HCT116 (cell line): ENCODE data around the gene ILF2. TPM values are rescaled to one million over a fixed set of nuclear protein-coding genes. Genes with fewer than 3 reads are reported as not detected.

Experiments used
- ATAC-seq: fragments of 200-7000 bp; cut with Tn5 transposase; 2 replicates; pipeline ENCODE4 v1.9.1; 2020; ENCODE audit warnings: mild to moderate bottlenecking, moderate library complexity
- BruUV-seq: library from RNA; stranded (reverse); fragments of 400-500 nt; replicated peaks from 2 replicates; lab custom pipeline; 2021; lab: Mats Ljungman, UMichigan
- CTCF ChIA-PET: fragments of 300-600 bp; sonication (Branson Sonifier 250); formaldehyde crosslinking; loops from one replicate; lab custom pipeline; 2021; ENCODE audit warnings: antibody characterized with exemption; lab: Charles Lee
- POLR2A ChIA-PET: fragments of 300-600, 350-600 bp; sonication (Branson Sonifier 250); formaldehyde crosslinking; loops from one replicate; lab custom pipeline; 2021; ENCODE audit warnings: antibody characterized with exemption; lab: Charles Lee
- RAD21 ChIA-PET, 2 experiments: fragments of 300-600 bp; sonication (Branson Sonifier 250); formaldehyde crosslinking; loops; one replicate each; lab custom pipeline; 2023; ENCODE audit warnings: low total read pairs in 2 of 2; ENCODE audit not compliant: uncharacterized antibody in 2 of 2, unreplicated experiment in 2 of 2, low non-redundant PET in 1 of 2; lab: Charles Lee
- DNase-seq: peaks from one replicate; pipeline ENCODE4 v3.0.0-alpha.2; 2010; ENCODE audit warnings: low read depth, low spot score
- H2AFZ ChIP-seq: fragments of 200-600 bp; shearing (Covaris generic), sonication (generic); 2 replicates; pipeline ENCODE4 v1.6.1; 2017; ENCODE audit warnings: low read depth, mixed run types, mixed read lengths, antibody characterized with exemption, low read length; ENCODE audit not compliant: poor library complexity, severe bottlenecking
- H3K27ac ChIP-seq: 2 replicates; pipeline ENCODE4 v1.5.1; 2012; ENCODE audit warnings: low read depth, low read length
- H3K27me3 ChIP-seq: fragments of 200-600 bp; sonication (generic); 2 replicates; pipeline ENCODE4 v1.6.1; 2016; ENCODE audit warnings: mixed run types, low read length, mixed read lengths; ENCODE audit not compliant: insufficient read depth
- H3K36me3 ChIP-seq, 2 experiments: fragments of 200-500 bp in 1 of 2; fragments of 200-600 bp in 1 of 2; sonication (Bioruptor generic) in 1 of 2; sonication (generic) in 1 of 2; 2 replicates each; pipeline versions ENCODE4 v1.5.1 to v1.6.1; 2014 to 2016; ENCODE audit warnings: low read length in 2 of 2, inconsistent platforms in 1 of 2, mixed read lengths in 1 of 2, mixed run types in 1 of 2; ENCODE audit not compliant: insufficient read depth in 2 of 2, control insufficient read depth in 1 of 2
- H3K4me1 ChIP-seq, 2 experiments: fragments of 200-600 bp in 1 of 2; sonication (generic) in 1 of 2; 2 replicates each; pipeline versions ENCODE4 v1.5.1 to v1.6.1; 2012 to 2017; ENCODE audit warnings: low read length in 2 of 2, inconsistent platforms in 1 of 2, mild to moderate bottlenecking in 1 of 2, mixed read lengths in 1 of 2, mixed run types in 1 of 2, moderate library complexity in 1 of 2; ENCODE audit not compliant: insufficient read depth in 2 of 2, control insufficient read depth in 1 of 2
- H3K4me2 ChIP-seq: fragments of 200-600 bp; sonication (generic); 2 replicates; pipeline ENCODE4 v1.6.1; 2017; ENCODE audit warnings: mixed run types, low read length, mixed read lengths
- H3K4me3 ChIP-seq, 2 experiments: fragments of 200-600 bp in 1 of 2; sonication (generic) in 1 of 2; replicated peaks in 1 of 2; 2 replicates each; pipeline ENCODE4 v1.5.1; 2011 to 2016; ENCODE audit warnings: low read length in 2 of 2, control low read depth in 1 of 2, low read depth in 1 of 2, mild to moderate bottlenecking in 1 of 2, mixed read lengths in 1 of 2, mixed run types in 1 of 2
- H3K79me2 ChIP-seq: fragments of 200-600 bp; sonication (generic); 2 replicates; pipeline ENCODE4 v1.6.1; 2017; ENCODE audit warnings: mild to moderate bottlenecking, mixed run types, low read length, moderate library complexity, mixed read lengths; ENCODE audit not compliant: insufficient read depth
- H3K9ac ChIP-seq: fragments of 200-600 bp; sonication (generic); 2 replicates; pipeline ENCODE4 v1.6.1; 2016; ENCODE audit warnings: low read length, mixed read lengths
- H3K9me2 ChIP-seq: fragments of 200-600 bp; sonication (generic), shearing (Covaris generic); 2 replicates; pipeline ENCODE4 v1.6.1; 2017; ENCODE audit warnings: mixed run types, mild to moderate bottlenecking, moderate library complexity; ENCODE audit not compliant: insufficient read depth
- H3K9me3 ChIP-seq, 2 experiments: fragments of 200-500 bp in 1 of 2; fragments of 200-600 bp in 1 of 2; sonication (Bioruptor generic) in 1 of 2; sonication (generic) in 1 of 2; 2 replicates each; pipeline ENCODE4 v1.6.1; 2014 to 2017; ENCODE audit warnings: low read length in 2 of 2, mixed read lengths in 2 of 2, inconsistent platforms in 1 of 2, low read depth in 1 of 2, mild to moderate bottlenecking in 1 of 2, mixed run types in 1 of 2, moderate library complexity in 1 of 2; ENCODE audit not compliant: control insufficient read depth in 1 of 2, insufficient read depth in 1 of 2
- H4K20me1 ChIP-seq: fragments of 200-600 bp; sonication (generic), shearing (Covaris generic); 2 replicates; pipeline ENCODE4 v1.6.1; 2017; ENCODE audit warnings: mixed run types, mild to moderate bottlenecking, moderate library complexity; ENCODE audit not compliant: insufficient read depth
- ATF3 ChIP-seq: IDR thresholded peaks from 2 replicates; pipeline ENCODE4 v1.6.1; 2012
- ELF1 ChIP-seq: IDR thresholded peaks from 2 replicates; pipeline ENCODE4 v1.6.1; 2012; ENCODE audit warnings: low read depth, borderline replicate concordance
- EZH2phosphoT487 ChIP-seq: fragments of 200-600 bp; IDR thresholded peaks from 2 replicates; pipeline ENCODE4 v1.6.1; 2018; ENCODE audit warnings: antibody characterized with exemption, borderline replicate concordance
- FOSL1 ChIP-seq: IDR thresholded peaks from 2 replicates; pipeline ENCODE4 v1.6.1; 2012; ENCODE audit warnings: low read depth
- JUND ChIP-seq: IDR thresholded peaks from 2 replicates; pipeline ENCODE4 v1.6.1; 2012
- POLR2A ChIP-seq: IDR thresholded peaks from 2 replicates; pipeline ENCODE4 v1.7.0; 2011; ENCODE audit warnings: borderline replicate concordance; ENCODE audit not compliant: insufficient read depth, insufficient read length; ENCODE audit errors: extremely low read depth
- POLR2AphosphoS5 ChIP-seq: IDR thresholded peaks from 2 replicates; pipeline ENCODE4 v1.6.1; 2011; ENCODE audit warnings: mild to moderate bottlenecking, low read depth, low read length, moderate library complexity
- SIN3A ChIP-seq: IDR thresholded peaks from 2 replicates; pipeline ENCODE4 v1.6.1; 2012; ENCODE audit warnings: low read depth
- SRF ChIP-seq: IDR thresholded peaks from 2 replicates; pipeline ENCODE4 v1.6.1; 2012; ENCODE audit warnings: low read depth
- TCF7L2 ChIP-seq: IDR thresholded peaks from 2 replicates; pipeline ENCODE4 v1.7.0; 2011; ENCODE audit warnings: borderline replicate concordance, inconsistent platforms; ENCODE audit not compliant: insufficient read depth, insufficient read length; ENCODE audit errors: extremely low read depth
- YY1 ChIP-seq: IDR thresholded peaks from 2 replicates; pipeline ENCODE4 v1.6.1; 2011; ENCODE audit warnings: low read length, low read depth, moderate library complexity, mild to moderate bottlenecking; ENCODE audit not compliant: insufficient replicate concordance; ENCODE audit errors: extremely low read depth
- ZBTB33 ChIP-seq: IDR thresholded peaks from 2 replicates; pipeline ENCODE4 v1.6.1; 2011; ENCODE audit warnings: mild to moderate bottlenecking, low read length, moderate library complexity; ENCODE audit not compliant: insufficient replicate concordance; ENCODE audit errors: extremely low read depth
- ZFX ChIP-seq: fragments of 450-650 bp; IDR thresholded peaks from 2 replicates; pipeline ENCODE4 v1.6.1; 2017
- intact Hi-C: fragments of 100-400 bp; cut with micrococcal nuclease; formaldehyde crosslinking; loops from 2 replicates; pipeline ENCODE4 v1.10.0; 2022
- total RNA-seq: library from RNA; stranded (reverse); gene quantifications from one replicate; pipeline ENCODE4 v1.2.1, GENCODE V29; 2021; ENCODE audit not compliant: unreplicated experiment
- TF ChIP-seq, protein P1 (sequence below): IDR thresholded peaks from 2 replicates; pipeline ENCODE4 v1.6.1; 2012
- TF ChIP-seq, protein P2 (sequence below), 3 experiments: fragments of 200-600 bp in 1 of 3; sonication (generic) in 1 of 3; IDR thresholded peaks in 2 of 3; conservative IDR thresholded peaks in 1 of 3; 2 replicates each; pipeline ENCODE4 v1.5.1; 2012 to 2017; ENCODE audit warnings: low read depth in 2 of 3, low read length in 2 of 3, antibody characterized with exemption in 1 of 3, borderline replicate concordance in 1 of 3, control low read depth in 1 of 3, mild to moderate bottlenecking in 1 of 3, mixed read lengths in 1 of 3, mixed run types in 1 of 3, moderate library complexity in 1 of 3; ENCODE audit not compliant: insufficient read depth in 1 of 3

Gene ILF2
- total RNA-seq, 1 experiment from 2014 or later, result 335 TPM

GRCh38 chr1:153687346-153688125 is 16.7 kb upstream of the ILF2 start:
- Histone ChIP-seq H3K79me2 (no peaks in the 10 kb centered on the region), H3K27ac (no peak overlapping the region), H3K9ac (no peak overlapping the region), H3K4me3 (no peak overlapping the region), H3K4me2 (no peak overlapping the region), H3K9me3 (no peaks in the 10 kb centered on the region), H3K4me1 (peaks cover 0 to 5% of the 10 kb centered on the region in 2 experiments; a peak in 1 of 4 replicates), H3K27me3 (no peaks in the 10 kb centered on the region; the same call in 1 of the 2 replicates), H3K9me2 (no peaks in the 10 kb centered on the region), H4K20me1 (no peaks in the 10 kb centered on the region), H3K36me3 (no peaks in the 10 kb centered on the region), H2AFZ (no peak overlapping the region)
- DNase-seq, result no peak
- ChIA-PET CTCF (no interaction called here), RAD21 (no interaction called here), POLR2A (no interaction called here)
- intact Hi-C loops, result no loop called here
- BruUV-seq, result no TSS peak
- TF ChIP-seq EZH2phosphoT487, result no peak
- TF ChIP-seq SRF, result no peak
- no peak for TF ChIP-seq SIN3A
- TF ChIP-seq, protein P1, sequence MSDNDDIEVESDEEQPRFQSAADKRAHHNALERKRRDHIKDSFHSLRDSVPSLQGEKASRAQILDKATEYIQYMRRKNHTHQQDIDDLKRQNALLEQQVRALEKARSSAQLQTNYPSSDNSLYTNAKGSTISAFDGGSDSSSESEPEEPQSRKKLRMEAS, result no peak
- no peak for TF ChIP-seq ZBTB33
- TF ChIP-seq FOSL1, result no peak
- TF ChIP-seq ELF1, result no peak
- no peak for TF ChIP-seq ZFX
- TF ChIP-seq POLR2AphosphoS5, result no peak
- no peak for TF ChIP-seq JUND
- TF ChIP-seq POLR2A, result no peak
- no peak for TF ChIP-seq TCF7L2
- TF ChIP-seq YY1, result no peak
- TF ChIP-seq, protein P2, sequence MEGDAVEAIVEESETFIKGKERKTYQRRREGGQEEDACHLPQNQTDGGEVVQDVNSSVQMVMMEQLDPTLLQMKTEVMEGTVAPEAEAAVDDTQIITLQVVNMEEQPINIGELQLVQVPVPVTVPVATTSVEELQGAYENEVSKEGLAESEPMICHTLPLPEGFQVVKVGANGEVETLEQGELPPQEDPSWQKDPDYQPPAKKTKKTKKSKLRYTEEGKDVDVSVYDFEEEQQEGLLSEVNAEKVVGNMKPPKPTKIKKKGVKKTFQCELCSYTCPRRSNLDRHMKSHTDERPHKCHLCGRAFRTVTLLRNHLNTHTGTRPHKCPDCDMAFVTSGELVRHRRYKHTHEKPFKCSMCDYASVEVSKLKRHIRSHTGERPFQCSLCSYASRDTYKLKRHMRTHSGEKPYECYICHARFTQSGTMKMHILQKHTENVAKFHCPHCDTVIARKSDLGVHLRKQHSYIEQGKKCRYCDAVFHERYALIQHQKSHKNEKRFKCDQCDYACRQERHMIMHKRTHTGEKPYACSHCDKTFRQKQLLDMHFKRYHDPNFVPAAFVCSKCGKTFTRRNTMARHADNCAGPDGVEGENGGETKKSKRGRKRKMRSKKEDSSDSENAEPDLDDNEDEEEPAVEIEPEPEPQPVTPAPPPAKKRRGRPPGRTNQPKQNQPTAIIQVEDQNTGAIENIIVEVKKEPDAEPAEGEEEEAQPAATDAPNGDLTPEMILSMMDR (IDR thresholded peaks at IDR 0.05 in 2 of 3, conservative IDR thresholded peaks at IDR 0.05 in 1 of 3; ENCODE audit: borderline replicate concordance in 1 of 3, insufficient read depth in 1 of 3, low read depth in 2 of 3, low read length in 2 of 3), result no peak
- no peak for TF ChIP-seq ATF3
- ATAC-seq, result no peak
